SIG-M5 treated with dmso at 0.1 percent for 504 hours (cell line): ENCODE results near the gene CFAP77.

Experiments used
- DNase-seq: peaks from one replicate; lab custom pipeline; 2025; ENCODE audit not compliant: unreplicated experiment; lab: John Stamatoyannopoulos, UW

Gene CFAP77

DNA sequence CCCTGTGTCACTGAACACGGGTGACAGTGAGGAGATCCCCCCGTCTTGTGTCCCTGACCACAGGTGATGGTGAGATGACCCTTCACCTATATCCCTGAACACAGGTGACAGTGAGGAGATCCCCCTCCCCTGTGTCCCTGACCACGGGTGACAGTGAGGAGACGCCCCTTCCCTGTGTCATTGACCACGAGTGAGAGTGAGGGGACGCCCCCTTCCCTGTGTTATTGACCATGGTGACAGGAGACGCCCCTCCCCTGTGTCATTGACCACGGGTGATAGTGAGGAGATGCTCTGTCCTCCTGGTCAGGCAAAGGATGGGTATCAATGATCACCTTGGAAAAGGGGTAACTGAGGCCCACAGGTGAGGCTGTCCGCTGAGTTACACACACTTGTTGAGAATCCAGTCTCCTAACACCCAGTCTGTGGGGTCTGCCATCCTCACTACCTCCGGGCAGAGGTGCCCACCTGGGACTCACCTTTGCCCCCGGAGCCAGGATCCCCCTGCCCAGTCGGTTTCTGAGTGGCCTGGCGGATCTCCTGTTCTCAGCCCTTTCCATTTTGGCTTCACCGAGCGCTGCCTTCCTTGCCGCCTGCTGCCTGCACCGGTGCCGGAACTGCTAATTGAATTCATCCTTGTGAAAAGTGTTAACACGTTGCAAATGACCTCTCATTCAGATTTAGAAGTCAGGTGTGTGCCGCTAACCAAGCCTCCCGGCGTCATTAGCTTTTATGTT is 104.2 kb downstream of the CFAP77 start:
- DNase-seq: no peak

DNA sequence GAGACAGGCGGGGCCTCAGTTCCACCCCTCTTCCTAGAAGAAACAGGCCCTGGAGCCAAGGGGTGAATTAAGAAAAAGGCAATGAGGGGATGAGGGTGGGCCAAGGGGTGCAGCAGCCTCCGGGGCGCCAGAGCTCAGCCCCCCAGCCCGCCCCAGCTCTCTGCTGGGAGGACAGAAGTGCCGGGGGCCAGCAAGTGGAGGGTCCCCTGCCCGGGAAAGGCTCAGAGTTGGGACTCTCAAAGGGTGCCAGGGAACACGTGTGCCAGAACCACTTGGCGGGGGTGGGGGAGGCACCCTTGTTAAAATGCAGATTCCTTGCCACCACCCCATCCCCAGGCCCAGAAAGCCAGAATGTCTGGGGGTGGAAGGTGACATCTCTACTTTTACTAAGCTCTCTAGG is 104.8 kb downstream of the CFAP77 start:
- no peak for DNase-seq

DNA sequence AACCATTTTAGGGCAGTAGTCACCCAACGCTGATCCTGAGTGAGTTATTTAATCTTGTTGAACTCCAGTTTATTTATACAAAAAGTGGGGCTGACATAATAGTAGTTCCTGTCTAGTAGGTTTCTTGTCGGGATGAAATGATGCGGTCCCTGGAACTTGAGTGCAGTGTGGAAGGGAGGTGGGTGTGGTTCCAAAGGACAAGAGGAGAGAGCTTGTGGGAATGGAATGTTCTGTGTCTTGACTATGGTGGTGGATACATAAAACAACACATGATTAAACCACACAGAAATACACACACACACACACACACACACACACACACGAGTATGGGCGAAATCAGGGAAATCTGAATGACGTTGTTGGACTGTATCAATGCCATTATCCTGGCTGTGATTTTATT is 106.3 kb downstream of the CFAP77 start:
- DNase-seq: no peak

DNA sequence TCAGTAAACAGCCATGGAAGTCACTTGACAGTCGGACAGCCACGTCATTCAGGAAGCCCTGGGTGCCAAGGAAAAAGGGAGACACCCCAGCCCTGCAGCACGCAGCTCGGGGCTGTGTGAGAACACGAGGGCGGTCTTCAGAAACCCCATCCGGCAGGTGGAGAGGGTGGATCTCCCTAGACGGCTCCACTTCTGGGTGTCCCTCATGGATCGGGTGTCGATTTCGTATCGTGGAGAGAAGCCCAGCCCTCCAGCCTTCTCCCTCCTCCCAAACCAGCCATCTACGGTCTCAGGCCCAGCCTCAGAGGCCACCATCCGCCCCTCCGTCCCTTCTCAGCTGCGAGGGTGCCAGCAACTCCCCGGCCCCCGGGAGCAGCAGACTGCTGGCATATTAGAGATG is 106.9 kb downstream of the CFAP77 start:
- no peak for DNase-seq

DNA sequence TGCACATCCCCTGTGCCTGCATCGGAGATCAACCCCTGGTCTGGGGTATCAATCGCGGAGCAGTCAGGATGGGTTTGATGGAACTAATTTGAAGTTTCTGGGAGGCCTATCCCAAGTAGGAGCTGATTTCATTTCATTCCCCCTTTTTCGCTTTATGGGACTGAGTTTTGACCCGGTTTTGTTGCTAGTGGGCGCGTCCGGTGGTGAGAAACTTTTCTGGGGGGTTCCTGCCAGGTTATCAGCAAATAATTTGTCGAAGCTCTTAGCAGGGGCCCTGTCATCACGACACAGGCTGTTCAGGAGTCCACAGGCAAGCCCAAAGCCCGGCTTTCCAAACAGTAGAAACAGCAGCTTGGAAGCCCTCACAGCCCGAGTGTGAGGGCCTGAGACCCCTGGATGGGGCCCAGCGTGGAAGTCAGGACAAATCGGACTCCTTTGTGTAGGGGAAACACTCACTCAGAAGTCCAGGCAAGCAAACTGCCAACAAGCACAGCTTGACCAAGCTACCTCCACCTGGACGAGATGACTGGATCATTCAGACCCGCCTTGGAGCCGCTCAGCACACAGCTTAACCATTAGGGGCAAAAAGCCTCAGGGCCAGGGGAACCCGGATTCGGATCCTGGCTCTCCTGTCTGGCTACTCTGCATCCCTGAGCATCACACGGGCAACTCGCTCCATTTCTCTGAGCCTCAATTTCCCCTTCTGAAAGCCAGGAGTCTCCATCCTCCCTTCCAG is 108.0 kb downstream of the CFAP77 start:
- no peak for DNase-seq

DNA sequence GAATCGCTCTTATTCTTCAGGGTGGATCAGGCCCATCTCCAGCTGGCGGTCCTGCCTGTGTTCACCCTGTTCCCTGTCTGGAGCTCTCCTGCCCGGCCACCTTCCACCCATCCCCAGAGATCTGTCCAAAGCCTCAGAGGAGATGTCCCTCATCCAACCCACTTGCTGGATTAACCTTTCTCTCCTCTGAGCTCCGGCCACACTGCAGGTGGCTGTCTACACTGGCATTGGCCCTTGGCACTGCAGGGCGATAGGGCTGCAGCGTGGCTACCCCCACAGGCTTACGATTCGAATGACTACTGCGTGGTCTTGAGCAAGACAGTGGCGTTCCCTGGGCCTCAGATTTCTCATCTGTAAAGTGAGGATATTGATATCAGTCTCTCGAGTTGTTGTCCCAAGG is 108.6 kb downstream of the CFAP77 start:
- no peak for DNase-seq

DNA sequence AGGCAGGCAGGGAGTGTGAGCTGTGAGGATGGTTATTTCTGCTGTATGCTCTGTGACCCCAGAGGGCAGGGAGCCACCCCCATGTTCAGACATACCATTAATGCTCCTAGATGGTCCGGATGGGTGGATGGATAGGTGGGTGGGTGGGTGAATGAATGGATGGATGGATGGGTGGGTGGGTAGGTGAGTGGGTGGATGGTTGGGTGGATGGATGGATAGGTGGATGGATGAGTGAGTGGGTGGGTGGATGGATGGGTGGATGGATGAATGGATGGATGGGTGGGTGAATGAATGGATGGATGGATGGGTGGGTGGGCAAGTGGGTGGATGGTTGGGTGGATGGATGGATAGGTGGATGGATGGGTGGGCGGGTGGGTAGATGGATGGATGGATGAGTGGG is 109.0 kb downstream of the CFAP77 start:
- no peak for DNase-seq

DNA sequence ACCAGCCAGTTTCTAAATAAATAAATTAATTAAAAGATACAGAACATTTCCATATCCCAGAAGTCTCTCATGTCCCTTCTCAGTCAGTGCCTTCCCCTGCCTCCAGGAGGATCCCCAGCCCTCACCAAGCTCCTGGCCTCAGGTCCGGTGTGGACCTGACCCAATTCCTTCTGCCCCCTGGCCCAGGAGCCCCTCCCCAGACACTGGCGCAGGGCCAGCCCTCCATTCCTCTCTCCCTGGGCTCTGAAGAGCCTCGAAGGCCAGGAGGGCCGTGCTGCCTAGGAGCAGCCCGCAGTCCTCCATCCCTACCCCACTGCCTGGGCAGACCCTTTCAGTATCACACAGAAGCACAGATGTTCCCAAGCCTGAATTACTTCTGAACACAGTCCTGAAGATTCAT is 110.6 kb downstream of the CFAP77 start:
- no peak for DNase-seq

DNA sequence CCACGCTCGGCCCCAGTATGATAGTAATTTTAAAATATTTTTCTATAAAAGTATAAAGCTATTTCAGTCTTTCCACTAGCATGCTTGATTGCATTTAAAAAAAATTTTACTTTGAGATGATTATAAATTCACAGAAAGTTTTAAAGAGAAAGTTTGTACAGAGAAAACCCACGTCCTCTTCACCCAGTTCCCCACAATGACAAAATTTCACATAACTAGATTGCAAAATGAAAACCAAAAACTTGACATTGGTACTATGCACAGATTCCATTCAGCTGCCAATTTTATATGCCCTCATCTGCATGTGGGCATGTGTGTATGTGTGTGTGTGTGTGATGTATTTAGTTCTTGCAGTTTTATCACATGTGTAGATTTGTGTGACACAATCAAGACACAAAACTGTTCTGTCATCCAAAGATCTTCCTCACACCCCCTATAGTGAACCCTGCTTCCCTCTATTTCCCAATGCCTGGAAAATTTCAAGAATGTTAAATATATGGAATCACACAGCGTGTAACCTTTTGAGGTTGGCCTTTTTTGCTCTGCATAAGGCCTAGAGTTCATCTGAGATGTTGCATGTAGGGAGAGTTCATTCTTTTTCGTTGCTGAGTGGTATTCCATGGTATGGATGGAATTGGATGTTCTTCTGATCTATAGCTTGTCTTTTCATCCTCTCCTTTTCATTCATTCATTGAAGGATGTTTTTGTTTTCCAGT is 115.5 kb downstream of the CFAP77 start:
- no peak for DNase-seq

DNA sequence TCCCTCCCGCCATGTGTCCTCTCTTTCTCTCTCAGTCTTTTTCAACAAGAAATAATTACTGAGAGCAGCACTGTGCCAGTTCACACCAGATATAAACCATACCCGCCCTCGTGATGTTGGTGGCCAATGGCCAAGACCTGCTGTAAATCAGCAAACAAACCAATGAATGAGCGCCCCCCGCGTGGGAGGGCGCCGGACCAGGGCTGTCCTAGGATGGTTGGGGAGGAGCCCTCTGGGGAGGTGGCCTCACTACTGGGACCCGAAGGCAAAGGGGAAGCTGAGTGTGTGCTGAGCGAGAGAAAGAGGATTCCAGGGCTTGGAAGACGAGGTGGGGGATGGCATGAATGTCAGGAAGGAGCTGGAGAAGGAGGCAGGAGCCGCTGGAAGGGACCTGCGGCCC is 121.2 kb downstream of the CFAP77 start:
- DNase-seq: no peak

DNA sequence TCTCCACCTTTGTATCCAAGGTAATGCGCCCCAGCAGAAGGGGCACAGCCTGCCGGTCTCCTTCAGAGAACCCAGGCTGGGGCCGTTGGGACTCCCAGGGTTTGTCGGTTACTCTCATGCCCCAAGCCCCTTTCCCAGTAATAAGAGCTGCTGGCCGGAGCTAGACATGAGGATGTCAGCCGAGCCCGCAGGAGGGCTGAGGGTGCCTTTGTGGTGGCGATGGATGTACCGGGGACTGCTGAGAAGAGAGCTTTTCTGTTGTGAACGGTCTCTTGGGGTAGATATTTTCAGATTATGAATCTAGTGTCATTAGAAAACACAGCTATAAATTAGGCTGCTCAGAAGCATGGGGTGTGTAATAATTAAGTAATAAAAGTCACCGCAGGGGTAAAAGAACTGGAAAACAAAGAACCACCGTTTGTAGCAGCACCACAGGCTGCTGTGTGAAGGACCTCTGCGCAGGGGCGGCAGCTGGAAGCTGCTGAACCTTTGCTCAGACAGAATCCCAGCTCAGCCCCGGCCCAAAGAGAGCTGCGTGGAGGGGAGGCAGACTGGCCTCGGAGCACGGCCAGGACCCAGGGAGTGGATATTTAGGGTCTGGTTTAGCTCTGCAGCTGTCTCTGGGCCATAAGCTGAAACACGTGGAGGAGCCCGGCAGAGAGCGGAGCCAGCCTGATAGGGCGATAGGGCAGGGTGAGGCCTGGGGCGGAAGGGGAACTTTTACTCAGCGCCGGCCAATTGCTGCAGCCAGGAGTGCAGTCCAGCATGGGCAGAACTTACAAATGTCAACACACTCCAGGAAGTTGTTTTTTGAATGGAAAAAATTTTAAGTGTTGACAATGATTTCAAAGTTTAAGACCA is 121.9 kb downstream of the CFAP77 start:
- DNase-seq: no peak

DNA sequence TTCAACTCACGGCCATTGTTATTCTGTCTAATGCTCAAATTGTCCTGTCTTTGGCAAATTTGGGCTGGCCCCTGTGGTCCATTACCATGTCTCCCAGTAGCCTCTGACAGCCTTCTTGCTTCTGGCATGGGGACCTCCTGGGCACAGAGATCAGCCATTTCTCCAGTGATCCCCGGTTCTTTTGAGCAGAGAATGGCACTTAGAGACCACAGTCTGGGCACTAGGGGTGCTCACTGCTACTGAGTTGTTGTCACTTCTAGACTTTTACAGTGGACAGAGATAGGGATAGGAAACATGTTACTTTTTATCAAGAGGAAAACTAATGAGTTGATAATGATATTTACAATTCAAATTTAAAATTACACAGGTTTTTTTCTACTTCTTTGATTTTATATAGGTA is 124.8 kb downstream of the CFAP77 start:
- DNase-seq: no peak

DNA sequence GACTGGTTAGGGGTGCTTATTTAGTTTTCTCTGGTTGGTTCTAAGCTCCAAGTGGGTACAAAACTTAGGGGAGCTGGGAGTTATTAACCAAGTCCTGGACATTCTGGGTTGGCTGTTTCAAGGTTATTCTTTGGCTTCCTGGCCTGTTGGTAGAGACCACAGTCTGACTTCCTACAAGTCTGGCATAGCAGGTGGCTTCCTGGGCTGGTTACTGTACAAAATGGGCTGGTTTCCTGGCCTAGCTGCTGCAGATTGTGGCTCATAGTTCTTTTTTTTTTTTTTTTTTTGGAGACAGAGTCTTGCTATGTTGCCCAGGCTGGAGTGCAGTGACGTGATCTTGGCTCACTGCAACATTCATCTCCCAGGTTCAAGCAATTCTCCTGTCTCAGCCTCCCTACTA is 126.1 kb downstream of the CFAP77 start:
- no peak for DNase-seq

DNA sequence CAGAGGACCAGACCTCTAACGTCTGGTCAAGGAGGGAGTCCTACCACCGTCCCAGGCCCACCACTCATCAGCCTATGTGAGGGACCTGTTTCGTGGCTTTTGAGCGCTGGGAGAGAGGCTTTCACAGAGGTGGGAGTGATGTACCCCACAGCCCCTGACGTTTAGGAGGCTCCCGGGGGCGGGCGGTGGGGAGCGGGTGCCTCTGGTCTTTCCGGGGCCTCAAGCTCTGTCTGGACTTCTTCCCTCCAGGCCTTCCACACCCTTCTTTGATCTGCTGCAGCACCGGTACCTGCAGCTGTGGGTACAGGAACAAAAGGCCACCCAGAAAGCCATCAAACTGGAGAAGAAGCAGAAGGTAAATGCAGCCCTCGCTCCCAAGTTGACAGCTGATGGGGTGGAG is 127.3 kb downstream of the CFAP77 start:
- no peak for DNase-seq

DNA sequence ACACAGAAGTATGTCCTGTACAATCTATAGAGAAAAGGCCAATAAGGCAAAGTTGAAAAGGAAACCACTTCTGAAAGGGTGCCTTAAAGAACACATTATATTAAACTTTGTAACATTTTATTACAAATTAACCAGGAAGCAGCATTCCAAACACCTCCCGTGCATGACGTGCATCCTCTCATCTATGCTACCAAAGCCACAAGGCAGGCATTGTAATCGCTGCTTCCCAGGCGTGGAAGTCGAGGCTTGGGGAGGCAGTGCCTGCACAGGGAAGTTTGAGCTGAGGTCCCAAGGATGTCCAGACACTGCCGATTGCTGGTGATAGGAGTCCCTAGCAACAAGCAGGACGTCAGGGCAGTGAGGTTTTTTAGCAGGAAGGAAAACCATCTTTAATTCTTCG is 128.1 kb downstream of the CFAP77 start:
- no peak for DNase-seq

DNA sequence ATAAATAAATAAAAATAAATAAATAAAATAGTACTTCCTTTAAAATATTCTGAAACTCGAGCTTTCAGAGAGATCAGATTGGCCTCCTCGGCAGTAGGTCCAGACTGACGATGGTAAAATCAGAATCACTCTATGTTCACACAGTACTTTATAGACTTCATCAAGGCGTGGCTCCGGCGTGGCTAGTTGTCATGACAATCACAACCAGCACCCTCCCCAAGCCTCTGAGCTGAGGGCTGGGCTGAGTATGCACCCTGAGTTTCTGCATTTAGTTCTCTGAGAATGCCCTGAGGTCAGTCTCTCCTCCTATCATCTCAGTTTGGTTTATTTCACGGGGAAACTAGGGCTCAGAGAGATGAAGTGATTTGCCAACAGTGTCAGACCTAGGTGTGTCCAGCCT is 129.1 kb downstream of the CFAP77 start:
- no peak for DNase-seq

DNA sequence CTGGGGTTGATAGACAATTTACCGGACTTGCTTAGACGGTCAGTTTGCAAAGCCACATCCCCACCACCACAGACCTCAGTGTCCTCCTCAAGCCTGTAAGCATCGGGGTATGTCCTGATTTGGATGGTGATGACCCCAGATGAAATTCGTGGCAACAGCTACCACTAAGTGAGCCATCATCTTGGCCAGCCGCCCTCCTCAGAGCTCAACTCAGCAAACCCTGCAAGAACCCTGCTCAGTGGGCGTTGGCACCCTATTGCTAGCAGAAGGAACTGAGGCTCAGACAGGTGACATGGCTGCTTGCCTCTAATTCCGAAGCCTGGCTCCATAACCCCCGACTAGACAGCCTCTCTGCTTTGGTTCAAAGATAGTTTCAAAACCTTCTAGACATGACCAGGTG is 131.0 kb downstream of the CFAP77 start:
- no peak for DNase-seq

DNA sequence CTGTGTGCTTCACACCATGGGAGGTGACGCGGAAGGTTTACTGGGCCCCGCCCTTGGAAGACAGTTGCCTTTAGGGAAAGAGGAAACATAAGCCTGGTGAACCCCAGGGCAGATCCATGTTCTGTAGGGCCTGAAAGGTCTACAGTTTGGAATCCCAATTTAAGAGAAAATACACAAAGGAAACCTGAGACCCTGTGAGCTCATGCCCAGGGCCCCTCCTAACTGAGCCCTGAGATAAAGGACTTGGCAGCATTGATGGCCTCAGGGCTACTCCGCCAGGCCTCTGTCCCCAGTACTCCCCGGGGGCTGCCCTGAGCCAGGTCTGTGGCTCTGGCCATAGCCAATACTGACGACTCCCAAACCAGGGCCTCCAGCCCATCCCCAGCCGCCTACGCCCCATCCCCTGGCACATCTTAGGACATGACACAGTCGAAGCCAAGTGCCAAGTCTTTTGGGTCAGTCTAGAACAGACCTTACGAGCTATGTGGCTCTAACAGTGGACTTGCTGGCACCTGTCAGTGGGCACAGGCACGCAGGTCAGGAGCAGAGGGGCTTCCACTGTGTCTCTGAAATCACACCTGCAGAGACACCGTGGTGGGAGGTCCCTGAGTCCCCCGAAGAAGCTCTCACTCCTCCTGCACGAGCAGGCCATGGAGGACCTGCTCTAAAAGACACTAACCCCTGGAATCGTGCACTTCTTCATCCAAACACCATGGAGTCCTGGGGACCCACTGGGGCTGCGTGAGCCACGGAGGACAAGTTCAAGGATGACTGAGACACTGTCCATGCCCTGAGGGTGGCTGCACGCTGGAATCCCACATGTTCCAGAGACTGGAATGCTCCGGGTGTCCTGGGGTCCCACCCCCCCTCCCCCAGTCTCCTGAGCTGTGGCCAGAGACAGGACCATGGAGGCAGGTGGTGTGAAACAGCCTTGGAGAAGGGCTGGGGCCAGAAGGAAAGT is 132.1 kb downstream of the CFAP77 start:
- DNase-seq: no peak

DNA sequence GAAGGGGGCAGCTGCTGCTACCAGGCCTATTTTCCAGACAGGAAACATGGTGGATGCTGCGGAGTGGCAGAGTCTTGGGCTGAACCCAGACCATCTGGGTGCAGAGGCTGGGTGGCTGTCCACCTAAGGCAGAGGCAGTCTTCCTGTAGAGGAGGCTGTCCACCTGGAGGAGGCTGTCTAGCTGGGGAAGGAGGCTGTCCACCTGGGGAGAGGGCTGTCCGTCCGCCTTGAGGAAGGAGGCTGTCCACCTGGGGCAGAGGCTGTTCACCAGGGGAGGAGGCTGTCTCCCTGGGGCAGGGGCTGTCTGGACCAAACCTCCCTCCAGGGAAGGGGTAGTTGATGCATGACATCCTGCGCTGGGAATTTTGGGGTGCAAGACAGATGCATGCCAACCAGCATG is 133.2 kb downstream of the CFAP77 start:
- no peak for DNase-seq

DNA sequence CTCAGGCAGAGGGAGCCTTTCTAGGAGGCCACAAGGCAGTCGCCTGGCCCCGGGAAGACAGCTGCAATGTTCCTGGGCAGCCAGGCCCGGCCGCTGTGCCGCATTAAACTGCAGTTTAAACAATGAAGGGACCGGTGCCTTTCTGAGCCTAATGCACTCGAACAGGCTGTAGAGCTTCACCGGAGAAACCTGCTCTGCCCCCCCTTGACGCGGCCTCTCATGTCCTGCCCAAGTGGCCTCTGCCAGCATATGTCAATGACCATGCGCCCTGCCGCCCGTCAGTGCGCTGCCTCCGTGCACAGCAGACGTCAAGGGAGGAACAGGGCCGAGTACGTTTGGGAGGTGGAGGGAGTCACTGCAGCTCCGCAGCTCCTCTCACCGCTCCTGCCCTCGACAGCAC is 133.9 kb downstream of the CFAP77 start:
- DNase-seq: no peak
